GM10847 (cell line): Measurements from ENCODE around the gene PCSK9.

ENCODE experiments used
- POLR2A ChIP-seq: IDR thresholded peaks from 2 replicates; pipeline ENCODE4 v1.6.1; 2011; ENCODE audit not compliant: insufficient read length; ENCODE audit errors: extremely low read depth

PCSK9 gene

DNA sequence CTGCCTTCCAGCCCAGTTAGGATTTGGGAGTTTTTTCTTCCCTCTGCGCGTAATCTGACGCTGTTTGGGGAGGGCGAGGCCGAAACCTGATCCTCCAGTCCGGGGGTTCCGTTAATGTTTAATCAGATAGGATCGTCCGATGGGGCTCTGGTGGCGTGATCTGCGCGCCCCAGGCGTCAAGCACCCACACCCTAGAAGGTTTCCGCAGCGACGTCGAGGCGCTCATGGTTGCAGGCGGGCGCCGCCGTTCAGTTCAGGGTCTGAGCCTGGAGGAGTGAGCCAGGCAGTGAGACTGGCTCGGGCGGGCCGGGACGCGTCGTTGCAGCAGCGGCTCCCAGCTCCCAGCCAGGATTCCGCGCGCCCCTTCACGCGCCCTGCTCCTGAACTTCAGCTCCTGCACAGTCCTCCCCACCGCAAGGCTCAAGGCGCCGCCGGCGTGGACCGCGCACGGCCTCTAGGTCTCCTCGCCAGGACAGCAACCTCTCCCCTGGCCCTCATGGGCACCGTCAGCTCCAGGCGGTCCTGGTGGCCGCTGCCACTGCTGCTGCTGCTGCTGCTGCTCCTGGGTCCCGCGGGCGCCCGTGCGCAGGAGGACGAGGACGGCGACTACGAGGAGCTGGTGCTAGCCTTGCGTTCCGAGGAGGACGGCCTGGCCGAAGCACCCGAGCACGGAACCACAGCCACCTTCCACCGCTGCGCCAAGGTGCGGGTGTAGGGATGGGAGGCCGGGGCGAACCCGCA lies at the start of gene PCSK9:
PCSK9 (plus strand) TSS at position 207 of the 741 bp plus-strand sequence; CDS start at position 497, 290 bp downstream.
- no peak for TF ChIP-seq POLR2A

DNA sequence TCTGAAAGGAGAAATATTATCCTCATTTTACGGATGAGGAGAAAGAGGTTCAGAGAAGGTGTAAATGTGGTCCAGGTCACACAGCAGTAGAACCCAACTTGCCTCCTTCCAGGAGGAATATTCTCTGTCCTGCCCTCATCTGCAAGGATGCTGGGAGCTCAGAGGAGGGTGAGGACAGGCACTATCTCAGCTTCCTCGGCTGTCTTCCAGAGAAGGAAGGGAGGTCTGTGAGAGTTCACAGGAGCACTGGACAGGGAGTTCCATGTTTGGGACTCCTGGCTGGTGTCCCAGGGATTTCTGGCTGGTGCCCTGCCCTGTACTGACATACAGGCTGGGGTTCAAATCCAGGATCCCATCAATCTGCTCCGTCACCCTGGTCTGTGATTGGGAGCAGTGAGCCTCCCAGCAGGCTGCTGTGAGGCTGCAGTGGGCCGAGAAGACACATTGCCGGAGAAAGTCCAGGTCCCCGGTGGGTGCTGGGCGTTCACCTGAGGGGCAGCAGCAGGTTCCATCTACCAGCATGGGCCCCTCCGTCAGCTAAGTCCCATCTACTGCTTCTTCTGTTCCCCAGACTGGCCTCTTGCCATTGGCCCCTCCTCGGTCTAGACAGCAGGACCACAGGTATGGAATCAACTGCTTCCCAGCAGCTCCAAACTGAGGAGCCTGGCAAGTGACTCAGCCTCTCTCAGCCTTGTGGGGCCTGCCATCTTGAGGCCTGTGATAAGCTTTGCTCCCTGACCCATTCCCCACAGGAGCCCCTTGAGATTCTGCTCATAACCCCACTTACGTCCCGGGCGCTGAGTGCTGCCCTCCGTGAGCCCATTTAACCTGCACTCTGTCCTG lies 49.2 kb upstream of the PCSK9 start:
- no peak for TF ChIP-seq POLR2A

DNA sequence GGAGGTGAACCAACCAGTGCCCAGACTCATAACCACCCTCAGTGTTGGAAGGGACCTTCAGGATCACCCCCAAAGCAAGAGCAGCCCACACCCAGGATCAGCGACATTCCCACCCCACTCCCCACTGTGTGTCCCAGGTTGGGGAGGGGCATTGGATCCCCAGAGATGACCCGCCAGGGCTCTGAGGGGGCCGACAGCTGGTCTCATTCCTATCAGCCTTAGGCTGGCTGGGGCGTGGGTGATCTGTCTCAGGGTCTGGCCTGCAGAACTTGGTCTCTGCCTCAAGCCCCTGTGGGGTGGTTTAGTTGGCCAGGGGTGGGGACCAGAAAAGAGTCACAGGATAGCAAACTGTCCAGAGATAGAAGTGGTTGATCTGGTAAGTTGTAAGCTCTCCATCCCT lies 48.4 kb upstream of the PCSK9 start:
- TF ChIP-seq POLR2A = no peak

DNA sequence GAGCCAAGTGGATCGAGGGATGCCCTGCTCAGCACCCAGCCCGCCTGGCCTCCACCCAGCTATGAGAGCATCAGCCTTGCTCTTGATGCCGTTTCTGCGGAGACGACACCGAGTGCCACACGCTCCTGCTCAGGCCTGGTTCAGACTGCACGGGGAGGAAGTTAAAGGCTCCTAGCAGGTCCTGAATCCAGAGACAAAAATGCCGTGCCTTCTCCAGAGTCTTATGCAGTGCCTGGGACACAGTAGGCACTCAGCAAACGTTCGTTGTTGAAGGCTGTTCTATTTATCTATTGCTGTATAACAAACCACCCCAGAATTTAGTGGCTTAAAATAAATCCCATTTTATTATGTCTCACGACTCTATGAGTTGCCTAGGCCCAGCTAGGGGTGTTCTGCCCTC lies 47.4 kb upstream of the PCSK9 start:
- no peak for TF ChIP-seq POLR2A

DNA sequence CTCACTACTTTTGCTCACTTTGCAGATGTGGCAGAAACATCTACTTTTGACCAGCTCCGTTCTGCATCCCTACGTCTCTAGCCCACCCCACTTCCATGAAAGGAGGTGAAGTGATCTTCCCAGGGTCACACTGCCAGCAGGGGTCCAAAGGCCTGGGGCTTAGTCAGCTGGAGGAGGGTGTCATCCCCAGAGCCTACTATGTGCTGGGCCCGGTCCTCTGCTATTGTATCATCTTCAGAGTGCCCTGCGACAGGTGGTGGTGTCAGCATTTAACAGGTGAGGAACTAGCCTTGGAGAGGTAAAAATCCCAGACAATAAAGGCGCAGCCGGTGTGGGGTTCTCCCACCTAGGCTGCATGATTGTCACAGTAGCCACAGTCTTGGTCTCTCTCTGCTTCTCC lies 46.2 kb upstream of the PCSK9 start:
- no peak for TF ChIP-seq POLR2A

DNA sequence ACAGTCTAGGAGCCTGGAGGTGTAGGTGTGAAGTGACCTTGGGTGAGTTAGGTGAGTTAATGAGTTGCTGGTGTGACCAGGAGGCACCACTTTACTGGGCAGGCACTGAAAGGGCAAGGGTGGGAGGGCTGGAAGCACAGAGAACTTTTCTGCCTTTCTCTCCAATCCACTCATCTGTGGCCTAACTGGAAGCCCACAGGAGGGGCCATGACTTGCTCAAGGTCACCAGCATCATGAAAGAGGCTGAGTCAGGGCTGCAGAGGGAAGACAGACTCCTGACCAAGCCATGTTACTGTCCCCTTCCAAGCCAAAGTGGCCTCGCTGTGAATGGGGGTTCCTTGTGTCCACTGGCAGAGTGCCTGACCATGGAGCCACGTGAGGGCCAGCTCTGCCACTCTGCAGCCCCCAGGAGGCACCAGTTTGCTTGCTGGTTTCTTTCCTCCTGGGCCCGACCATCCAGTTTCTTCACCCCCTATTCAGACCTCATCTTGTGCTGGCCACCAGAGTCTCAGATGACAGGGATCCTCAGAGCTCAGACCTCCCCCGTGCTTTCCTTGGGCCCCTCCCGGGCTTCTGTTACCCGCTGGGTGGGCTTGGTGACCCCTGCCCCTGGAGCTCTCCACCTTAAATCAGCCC lies 44.9 kb upstream of the PCSK9 start:
- no peak for TF ChIP-seq POLR2A

DNA sequence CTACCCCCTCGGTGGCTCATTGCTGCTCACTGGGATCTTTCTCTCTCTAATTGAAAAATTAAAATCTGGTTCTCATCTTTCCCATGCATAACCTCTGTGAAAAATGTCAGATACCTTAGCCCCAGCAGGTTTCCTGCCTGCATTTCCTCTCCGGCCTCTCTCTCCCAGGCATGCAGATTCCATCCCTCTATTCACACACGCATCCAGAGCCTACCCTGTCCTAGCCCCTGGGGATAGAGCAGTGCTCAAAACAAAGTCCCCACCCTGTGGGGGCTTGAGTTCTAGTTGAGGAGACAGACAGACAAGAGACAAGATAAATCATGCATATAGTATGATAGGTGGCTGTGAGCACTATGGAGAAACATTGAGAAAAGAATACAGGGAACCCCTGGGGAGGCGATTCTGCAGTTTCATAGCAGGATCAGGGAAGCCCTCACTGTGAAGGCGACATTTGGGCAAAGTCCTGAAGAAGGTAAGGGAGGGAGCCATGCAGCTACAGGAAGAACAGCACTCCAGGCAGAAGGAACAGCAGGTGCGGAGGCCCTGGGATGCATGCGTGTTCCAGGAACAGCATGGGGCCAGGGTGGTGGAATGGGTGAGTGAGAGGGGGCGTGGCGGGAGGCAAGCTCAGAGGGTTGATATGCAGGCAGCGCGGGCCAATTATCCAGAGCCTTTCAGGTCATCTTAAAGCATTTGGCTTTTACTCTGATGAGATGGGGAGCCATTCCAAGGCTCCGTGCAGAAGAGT lies 44.2 kb upstream of the PCSK9 start:
- no peak for TF ChIP-seq POLR2A

DNA sequence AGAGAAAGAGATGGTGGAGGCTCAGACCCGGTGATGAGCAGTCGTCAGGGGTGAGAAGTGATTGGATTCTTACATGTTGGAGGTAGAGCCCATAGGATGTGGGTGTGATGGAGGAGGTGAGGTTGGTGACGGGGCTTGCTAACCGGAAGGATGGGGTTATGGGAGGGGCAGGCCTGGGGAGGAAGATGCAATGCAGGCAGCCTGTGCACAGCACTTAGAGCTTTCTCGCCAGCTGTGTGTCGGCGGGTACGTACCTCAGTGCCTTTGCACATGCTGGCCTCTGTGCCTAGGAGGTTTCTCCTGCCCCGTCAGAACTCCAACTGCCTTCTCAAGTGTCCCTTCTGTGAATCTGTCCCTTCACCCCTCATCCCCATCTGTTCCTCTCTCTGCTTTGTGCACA lies 43.5 kb upstream of the PCSK9 start:
- no peak for TF ChIP-seq POLR2A

DNA sequence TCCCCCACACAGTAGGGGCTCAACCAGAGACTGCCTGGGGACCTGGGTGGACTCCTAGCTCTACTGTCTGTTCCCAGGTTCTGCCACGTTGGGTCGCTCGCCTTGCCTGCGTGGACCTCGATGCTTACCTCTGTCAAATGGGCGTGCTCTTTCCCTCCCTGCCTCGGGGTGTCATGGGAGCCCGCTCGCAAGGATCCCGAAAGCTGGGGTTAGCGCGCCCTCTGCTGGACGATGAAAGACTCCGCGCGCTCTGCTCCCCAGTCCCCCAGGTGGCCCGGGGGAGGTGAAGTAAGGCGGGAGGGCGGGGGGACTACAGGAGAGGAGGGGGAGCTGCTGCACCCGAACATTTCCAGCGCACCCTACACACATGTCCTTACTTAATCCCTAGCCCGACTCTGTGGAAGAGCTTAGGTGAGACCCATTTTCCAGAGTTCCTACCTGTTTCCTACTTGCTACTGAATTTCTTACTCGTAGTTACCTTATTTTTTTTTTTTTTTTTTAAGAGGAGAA lies 42.9 kb upstream of the PCSK9 start:
- TF ChIP-seq POLR2A = no peak

DNA sequence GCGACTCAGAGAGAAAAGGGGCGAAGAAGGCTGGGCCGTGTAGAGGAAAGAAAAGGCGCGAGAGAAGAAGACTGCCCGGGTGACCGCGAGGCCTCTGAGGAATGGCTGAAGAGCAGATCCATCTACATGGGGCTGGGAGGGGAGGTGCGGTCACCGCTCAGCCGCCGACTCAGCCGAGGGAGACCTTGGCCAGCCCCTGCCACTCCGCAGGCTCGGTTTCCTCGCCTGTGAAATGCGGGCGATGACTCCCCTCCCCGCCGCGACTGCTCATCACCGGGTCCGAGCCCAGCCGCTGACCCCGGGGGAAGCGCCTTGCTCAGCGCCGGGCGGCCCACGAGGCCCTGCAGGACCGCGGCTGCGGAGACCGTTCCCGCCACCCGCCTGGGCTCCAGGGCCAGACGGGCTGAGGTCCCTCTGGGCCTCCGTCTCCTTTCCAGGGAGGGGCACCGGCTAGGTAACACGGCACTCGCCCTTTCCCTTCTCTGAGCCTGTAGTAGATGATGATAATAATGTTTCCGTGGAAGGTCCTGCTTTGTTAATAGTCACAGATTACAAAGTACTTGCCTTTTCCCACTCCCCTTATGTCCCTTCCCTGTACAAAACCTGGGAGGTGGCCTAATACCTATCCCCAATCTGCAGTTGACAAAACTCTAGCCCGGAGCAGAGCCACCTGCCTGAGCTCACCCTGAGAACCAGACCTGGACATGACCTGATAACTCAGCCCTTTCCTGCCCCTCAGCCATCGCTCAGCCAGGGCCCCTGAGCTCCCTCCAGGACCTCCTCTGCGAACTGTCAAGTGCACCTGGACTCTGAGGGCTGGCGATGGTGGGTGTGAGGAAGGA lies 42.3 kb upstream of the PCSK9 start:
- no peak for TF ChIP-seq POLR2A

DNA sequence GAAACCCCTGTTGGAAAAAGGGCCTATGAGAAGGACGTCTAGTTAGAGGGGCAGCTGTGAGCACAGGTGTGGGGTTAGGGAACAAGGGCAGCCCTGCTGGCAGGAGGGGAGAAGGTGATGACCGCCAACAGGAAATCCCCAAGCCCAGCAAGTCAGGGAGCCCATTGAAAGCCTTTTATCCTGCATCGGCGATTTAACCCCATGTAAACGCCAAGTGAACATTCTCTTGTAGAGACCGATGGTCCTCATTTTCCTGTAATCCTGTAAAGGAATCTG lies 41.7 kb upstream of the PCSK9 start:
- no peak for TF ChIP-seq POLR2A

DNA sequence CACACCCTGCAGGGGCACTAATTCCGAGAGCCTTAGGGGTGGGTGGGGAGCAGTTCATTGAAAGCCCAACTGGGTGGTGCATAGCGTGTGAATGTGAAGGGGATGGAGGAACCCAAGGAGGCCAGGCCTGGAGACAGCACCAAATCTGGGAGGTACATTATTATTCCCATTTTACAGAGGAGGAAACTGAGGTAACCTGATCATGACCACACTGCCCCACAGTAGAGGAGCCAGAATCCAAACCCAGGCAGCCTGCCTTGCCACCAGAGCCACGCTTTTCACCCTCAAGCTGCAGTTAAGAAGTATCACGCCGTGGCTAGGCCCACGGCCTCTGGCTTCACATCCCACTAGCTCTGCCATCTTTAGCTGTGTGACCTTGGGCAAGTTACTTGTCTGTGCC lies 41.2 kb upstream of the PCSK9 start:
- TF ChIP-seq POLR2A = no peak

DNA sequence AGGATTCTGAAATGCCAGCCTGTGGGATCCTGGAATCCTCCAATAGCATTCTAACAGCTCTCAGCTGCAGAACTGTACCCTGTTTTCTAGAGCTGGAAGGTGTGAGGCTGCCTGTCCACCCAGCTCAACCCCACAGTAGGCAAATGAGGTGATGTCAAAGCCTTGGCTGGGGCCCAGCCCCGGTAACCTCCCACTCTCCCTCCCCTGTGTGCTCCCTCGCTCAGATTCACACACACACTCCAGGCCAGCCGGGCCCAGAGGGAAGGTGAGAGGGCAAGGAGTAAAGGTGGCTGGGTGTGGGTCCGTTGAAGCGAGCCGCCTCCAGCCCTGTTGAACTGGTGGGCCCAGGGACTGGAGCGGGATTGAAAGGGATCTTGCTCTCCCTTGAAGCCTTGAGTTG lies 40.7 kb upstream of the PCSK9 start, which contains the start of gene BSND:
BSND (plus strand) TSS at position 257 of the 400 bp plus-strand sequence. CDS start 254 bp downstream, outside the sequence.
- TF ChIP-seq POLR2A = no peak
